Hepatocyte (in vitro differentiated cells): ENCODE results near the gene PPM1H.

Experiments
- EZH2 ChIP-seq: fragments of 200-600 bp; sonication (generic); IDR thresholded peaks from 2 replicates; pipeline ENCODE4 v1.6.1; 2016; ENCODE audit warnings: antibody characterized with exemption, mild to moderate bottlenecking, borderline replicate concordance
- EZH2phosphoT487 ChIP-seq: fragments of 200-600 bp; sonication (generic); IDR thresholded peaks from one replicate; pipeline ENCODE4 v1.6.1; 2018; ENCODE audit warnings: antibody characterized with exemption, mild to moderate bottlenecking, low read depth, moderate library complexity; ENCODE audit not compliant: unreplicated experiment, severe bottlenecking
- TF ChIP-seq, protein P1 (sequence below): fragments of 200-600 bp; sonication (generic); IDR thresholded peaks from 2 replicates; pipeline ENCODE4 v1.5.1; 2016; ENCODE audit warnings: antibody characterized with exemption, mild to moderate bottlenecking; ENCODE audit not compliant: poor library complexity

DNA sequence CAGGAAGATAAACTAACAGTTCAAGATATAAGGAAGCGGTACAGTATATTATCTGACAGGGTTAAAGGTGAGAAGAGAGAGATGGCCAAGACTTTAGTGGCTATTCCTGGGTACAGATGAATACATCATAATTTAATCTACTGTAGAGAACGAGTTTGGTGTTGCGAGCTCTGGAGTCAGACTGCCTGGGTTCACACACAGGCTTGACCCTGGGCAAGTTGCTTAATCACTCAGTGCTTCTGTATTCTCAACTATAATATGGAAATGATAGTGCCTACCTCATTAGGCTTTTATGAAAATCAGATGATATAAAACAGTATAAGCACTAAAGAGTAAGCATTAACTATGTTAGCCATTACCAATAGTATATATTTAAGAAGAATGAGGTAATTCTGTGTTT, 3.5 kb downstream of the PPM1H start:
- TF ChIP-seq, protein P1, sequence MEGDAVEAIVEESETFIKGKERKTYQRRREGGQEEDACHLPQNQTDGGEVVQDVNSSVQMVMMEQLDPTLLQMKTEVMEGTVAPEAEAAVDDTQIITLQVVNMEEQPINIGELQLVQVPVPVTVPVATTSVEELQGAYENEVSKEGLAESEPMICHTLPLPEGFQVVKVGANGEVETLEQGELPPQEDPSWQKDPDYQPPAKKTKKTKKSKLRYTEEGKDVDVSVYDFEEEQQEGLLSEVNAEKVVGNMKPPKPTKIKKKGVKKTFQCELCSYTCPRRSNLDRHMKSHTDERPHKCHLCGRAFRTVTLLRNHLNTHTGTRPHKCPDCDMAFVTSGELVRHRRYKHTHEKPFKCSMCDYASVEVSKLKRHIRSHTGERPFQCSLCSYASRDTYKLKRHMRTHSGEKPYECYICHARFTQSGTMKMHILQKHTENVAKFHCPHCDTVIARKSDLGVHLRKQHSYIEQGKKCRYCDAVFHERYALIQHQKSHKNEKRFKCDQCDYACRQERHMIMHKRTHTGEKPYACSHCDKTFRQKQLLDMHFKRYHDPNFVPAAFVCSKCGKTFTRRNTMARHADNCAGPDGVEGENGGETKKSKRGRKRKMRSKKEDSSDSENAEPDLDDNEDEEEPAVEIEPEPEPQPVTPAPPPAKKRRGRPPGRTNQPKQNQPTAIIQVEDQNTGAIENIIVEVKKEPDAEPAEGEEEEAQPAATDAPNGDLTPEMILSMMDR: no peak
- TF ChIP-seq EZH2phosphoT487 (no peak), EZH2 (no peak)
